ENCODE results near the gene TP63.
"Not testable (repeated sequence)": the region's sequence is repeated elsewhere in the genome, so short reads cannot be mapped to it uniquely, and the experiment has no call there.

The TP63 gene

GRCh38 chr3:189589179-189589569, 42.0 kb upstream of the TP63 start:
- H3K27me3 ChIP-seq (ENCODE audit: insufficient read depth, insufficient read length): no peaks in the 10 kb centered on the region
- H3K4me3 ChIP-seq (ENCODE audit: insufficient read length, low read depth): no peak overlapping the region
- no peak overlapping the region for H3K9ac ChIP-seq (ENCODE audit: insufficient read length, low read depth)
- H3K4me1 ChIP-seq (ENCODE audit: insufficient read depth, insufficient read length): no peaks in the 10 kb centered on the region
- DNase-seq (ENCODE audit: low read depth, low spot score): no peak
- no peak for TF ChIP-seq SUZ12 (IDR thresholded peaks at IDR 0.05; ENCODE audit: extremely low read depth, insufficient read depth, insufficient read length)
- TF ChIP-seq YY1 (IDR thresholded peaks at IDR 0.05; ENCODE audit: insufficient read depth, insufficient read length): no peak
- no peak for TF ChIP-seq ZNF274 (IDR thresholded peaks at IDR 0.05; ENCODE audit: low read depth, low read length)
- H3K36me3 ChIP-seq (ENCODE audit: insufficient read depth, insufficient read length, low read length): no peaks in the 10 kb centered on the region
- H3K9me3 ChIP-seq (ENCODE audit: insufficient read depth, low read length): no peaks in the 10 kb centered on the region

DNA sequence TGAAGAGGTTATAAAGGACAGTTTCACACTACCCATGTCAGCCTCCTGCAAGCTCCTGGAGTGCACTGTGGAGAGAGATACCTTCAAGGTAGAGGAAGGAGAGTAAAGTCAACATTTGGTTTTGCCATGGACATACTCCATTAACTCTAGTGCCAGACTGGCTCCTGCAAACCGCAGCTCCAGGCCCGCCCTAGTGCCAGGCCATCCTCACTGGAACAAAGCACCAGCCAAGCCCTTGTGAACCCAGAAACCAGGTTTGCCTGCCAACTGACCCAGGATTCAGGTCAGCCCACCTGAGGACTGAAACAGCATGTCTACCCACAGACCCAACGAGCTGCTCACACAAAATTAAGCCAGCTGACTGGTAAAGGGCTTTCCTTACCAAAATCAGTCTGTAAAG, 41.0 kb upstream of the TP63 start:
- no peak overlapping the region for H3K4me3 ChIP-seq (ENCODE audit: insufficient read length, low read depth)
- no peak overlapping the region for H3K9ac ChIP-seq (ENCODE audit: insufficient read length, low read depth)
- H3K27me3 ChIP-seq (ENCODE audit: insufficient read depth, insufficient read length): no peaks in the 10 kb centered on the region
- TF ChIP-seq SUZ12 (IDR thresholded peaks at IDR 0.05; ENCODE audit: extremely low read depth, insufficient read depth, insufficient read length) (no peak), ZNF274 (IDR thresholded peaks at IDR 0.05; ENCODE audit: low read depth, low read length) (no peak), YY1 (IDR thresholded peaks at IDR 0.05; ENCODE audit: insufficient read depth, insufficient read length) (no peak)
- no peaks in the 10 kb centered on the region for H3K36me3 ChIP-seq (ENCODE audit: insufficient read depth, insufficient read length, low read length)
- no peak for DNase-seq (ENCODE audit: low read depth, low spot score)
- H3K4me1 ChIP-seq (ENCODE audit: insufficient read depth, insufficient read length): no peaks in the 10 kb centered on the region
- no peaks in the 10 kb centered on the region for H3K9me3 ChIP-seq (ENCODE audit: insufficient read depth, low read length)

DNA sequence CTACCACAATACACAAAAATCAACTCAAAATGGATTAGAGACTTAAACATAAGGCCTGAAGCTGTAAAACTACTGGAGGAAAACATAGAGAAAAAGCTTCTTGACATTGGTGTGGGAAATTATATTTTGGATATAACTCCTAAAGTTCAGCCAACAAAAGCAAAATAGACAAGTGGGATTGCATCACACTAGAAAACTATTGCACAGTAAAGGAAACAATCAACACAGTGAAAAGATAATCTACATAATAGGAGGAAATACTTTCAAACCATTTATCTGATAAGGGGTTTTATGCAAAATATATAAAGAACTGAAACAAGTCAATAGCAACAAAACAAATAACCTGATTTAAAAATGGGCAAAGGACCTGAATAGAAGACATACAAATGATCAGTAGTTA, 37.6 kb upstream of the TP63 start:
- no peak for TF ChIP-seq YY1 (IDR thresholded peaks at IDR 0.05; ENCODE audit: insufficient read depth, insufficient read length)
- no peak for TF ChIP-seq ZNF274 (IDR thresholded peaks at IDR 0.05; ENCODE audit: low read depth, low read length)
- no peak for TF ChIP-seq SUZ12 (IDR thresholded peaks at IDR 0.05; ENCODE audit: extremely low read depth, insufficient read depth, insufficient read length)
- no peak overlapping the region for H3K4me3 ChIP-seq (ENCODE audit: insufficient read length, low read depth)
- H3K27me3 ChIP-seq (ENCODE audit: insufficient read depth, insufficient read length): no peaks in the 10 kb centered on the region
- no peaks in the 10 kb centered on the region for H3K36me3 ChIP-seq (ENCODE audit: insufficient read depth, insufficient read length, low read length)
- H3K9me3 ChIP-seq (ENCODE audit: insufficient read depth, low read length): no peaks in the 10 kb centered on the region
- H3K9ac ChIP-seq (ENCODE audit: insufficient read length, low read depth): no peak overlapping the region
- DNase-seq (ENCODE audit: low read depth, low spot score): no peak
- H3K4me1 ChIP-seq (ENCODE audit: insufficient read depth, insufficient read length): no peaks in the 10 kb centered on the region

DNA sequence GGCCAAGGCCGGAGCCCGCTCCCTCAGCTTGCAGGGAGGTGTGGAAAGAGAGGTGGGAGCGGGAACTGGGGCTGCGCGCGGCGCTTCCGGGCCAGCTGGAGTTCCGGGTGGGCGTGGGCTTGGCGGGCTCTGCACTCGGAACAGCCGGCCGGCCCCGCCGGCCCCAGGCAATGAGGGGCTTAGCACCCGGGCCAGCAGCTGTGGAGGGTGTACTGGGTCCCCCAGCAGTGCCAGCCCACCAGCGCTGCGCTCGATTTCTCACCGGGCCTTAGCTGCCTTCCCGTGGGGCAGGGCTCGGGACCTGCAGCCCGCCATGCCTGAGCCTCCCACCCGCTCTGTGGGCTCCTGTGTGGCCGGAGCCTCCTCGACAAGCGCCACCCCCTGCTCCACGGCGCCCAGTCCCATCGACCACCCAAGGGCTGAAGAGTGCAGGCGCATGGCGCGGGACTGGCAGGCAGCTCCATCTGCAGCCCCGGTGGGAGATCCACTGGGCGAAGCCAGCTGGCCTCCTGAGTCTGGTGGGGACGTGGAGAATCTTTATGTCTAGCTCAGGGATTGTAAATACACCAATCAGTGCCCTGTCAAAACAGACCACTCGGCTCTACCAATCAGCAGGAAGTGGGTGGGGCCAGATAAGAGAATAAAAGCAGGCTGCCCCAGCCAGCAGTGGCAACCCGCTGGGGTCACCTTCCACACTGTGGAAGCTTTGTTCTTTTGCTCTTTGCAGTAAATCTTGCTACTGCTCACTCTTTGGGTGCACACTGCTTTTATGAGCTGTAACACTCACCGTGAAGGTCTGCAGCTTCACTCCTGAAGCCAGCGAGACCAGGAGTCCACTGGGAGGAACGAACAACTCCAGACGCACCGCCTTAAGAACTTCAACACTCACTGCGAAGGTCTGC, 34.9 kb upstream of the TP63 start:
- H3K9me3 ChIP-seq (ENCODE audit: insufficient read depth, low read length); DNase-seq (ENCODE audit: low read depth, low spot score); H3K36me3 ChIP-seq (ENCODE audit: insufficient read depth, insufficient read length, low read length); H3K9ac ChIP-seq (ENCODE audit: insufficient read length, low read depth); H3K27me3 ChIP-seq (ENCODE audit: insufficient read depth, insufficient read length); H3K4me1 ChIP-seq (ENCODE audit: insufficient read depth, insufficient read length); H3K4me3 ChIP-seq (ENCODE audit: insufficient read length, low read depth): not testable (repeated sequence)

DNA sequence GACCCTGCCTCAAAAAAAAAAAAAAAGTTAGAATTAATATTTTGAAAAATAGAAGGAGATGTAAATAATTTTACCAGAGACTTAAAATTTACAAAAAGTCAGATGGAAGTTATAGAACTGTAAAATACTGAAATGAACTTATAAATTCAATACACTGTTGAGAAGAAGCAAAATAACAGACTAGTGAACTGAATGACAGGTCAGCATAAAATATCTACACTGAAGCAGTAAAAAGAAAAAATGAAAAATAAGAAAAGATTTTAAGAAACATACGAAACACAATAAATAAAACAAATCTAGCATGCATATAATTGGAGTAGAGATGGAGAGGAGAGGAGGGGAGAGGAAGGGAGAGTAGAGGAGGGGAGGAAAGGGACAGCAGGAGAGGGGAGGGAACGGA, 33.3 kb upstream of the TP63 start:
- DNase-seq (ENCODE audit: low read depth, low spot score): no peak
- TF ChIP-seq YY1 (IDR thresholded peaks at IDR 0.05; ENCODE audit: insufficient read depth, insufficient read length) (no peak), ZNF274 (IDR thresholded peaks at IDR 0.05; ENCODE audit: low read depth, low read length) (no peak), SUZ12 (IDR thresholded peaks at IDR 0.05; ENCODE audit: extremely low read depth, insufficient read depth, insufficient read length) (no peak)
- Histone ChIP-seq H3K4me3 (ENCODE audit: insufficient read length, low read depth) (no peak overlapping the region), H3K36me3 (ENCODE audit: insufficient read depth, insufficient read length, low read length) (no peaks in the 10 kb centered on the region), H3K4me1 (ENCODE audit: insufficient read depth, insufficient read length) (no peaks in the 10 kb centered on the region), H3K27me3 (ENCODE audit: insufficient read depth, insufficient read length) (no peaks in the 10 kb centered on the region), H3K9me3 (ENCODE audit: insufficient read depth, low read length) (no peaks in the 10 kb centered on the region), H3K9ac (ENCODE audit: insufficient read length, low read depth) (no peak overlapping the region)

DNA sequence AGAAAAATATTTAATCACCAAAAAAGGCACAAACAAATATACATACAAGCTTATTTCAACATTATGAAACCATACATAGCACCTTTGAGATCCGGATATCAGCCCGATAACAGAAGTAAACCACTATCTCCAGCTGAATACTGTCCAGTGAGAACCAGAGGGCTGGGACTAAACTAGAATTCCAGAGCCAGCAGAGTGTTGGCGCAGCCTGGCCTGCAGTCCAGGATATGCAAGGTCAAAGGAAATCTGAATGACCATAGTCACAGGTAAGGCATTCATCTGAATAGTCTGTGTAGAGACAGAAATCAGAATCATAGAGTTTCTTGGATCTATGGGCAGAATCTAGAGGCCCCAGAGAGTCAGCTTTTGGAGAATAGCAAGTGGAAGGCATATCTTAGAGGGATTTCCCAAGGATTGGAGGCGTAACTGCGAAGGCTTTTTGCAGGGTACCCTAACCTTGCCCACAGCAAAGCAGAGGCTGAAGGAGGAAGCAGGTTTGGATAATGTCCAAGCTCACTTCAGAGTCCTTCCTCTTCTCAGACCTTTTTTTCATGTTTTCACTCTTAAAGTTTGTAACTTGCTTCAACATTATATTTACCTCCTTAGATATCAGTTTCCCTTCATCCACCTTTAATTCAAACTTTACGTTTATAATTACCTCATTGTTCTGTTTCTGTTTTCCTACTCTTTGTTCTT, 32.5 kb upstream of the TP63 start:
- Histone ChIP-seq H3K9ac (ENCODE audit: insufficient read length, low read depth) (no peak overlapping the region), H3K4me3 (ENCODE audit: insufficient read length, low read depth) (no peak overlapping the region), H3K4me1 (ENCODE audit: insufficient read depth, insufficient read length) (no peaks in the 10 kb centered on the region), H3K9me3 (ENCODE audit: insufficient read depth, low read length) (no peaks in the 10 kb centered on the region), H3K27me3 (ENCODE audit: insufficient read depth, insufficient read length) (no peaks in the 10 kb centered on the region), H3K36me3 (ENCODE audit: insufficient read depth, insufficient read length, low read length) (no peaks in the 10 kb centered on the region)
- TF ChIP-seq SUZ12 (IDR thresholded peaks at IDR 0.05; ENCODE audit: extremely low read depth, insufficient read depth, insufficient read length) (no peak), YY1 (IDR thresholded peaks at IDR 0.05; ENCODE audit: insufficient read depth, insufficient read length) (no peak), ZNF274 (IDR thresholded peaks at IDR 0.05; ENCODE audit: low read depth, low read length) (no peak)
- no peak for DNase-seq (ENCODE audit: low read depth, low spot score)

GRCh38 chr3:189602471-189602870, 28.7 kb upstream of the TP63 start:
- no peak for TF ChIP-seq YY1 (IDR thresholded peaks at IDR 0.05; ENCODE audit: insufficient read depth, insufficient read length)
- no peak for TF ChIP-seq ZNF274 (IDR thresholded peaks at IDR 0.05; ENCODE audit: low read depth, low read length)
- no peak for TF ChIP-seq SUZ12 (IDR thresholded peaks at IDR 0.05; ENCODE audit: extremely low read depth, insufficient read depth, insufficient read length)
- Histone ChIP-seq H3K9ac (ENCODE audit: insufficient read length, low read depth) (no peak overlapping the region), H3K9me3 (ENCODE audit: insufficient read depth, low read length) (no peaks in the 10 kb centered on the region), H3K36me3 (ENCODE audit: insufficient read depth, insufficient read length, low read length) (no peaks in the 10 kb centered on the region), H3K4me3 (ENCODE audit: insufficient read length, low read depth) (no peak overlapping the region), H3K27me3 (ENCODE audit: insufficient read depth, insufficient read length) (no peaks in the 10 kb centered on the region), H3K4me1 (ENCODE audit: insufficient read depth, insufficient read length) (no peaks in the 10 kb centered on the region)
- no peak for DNase-seq (ENCODE audit: low read depth, low spot score)
